Urinary bladder (tissue), 4 donors: ENCODE measurements around the gene PDE4B. TPM values are rescaled to one million over a fixed set of nuclear protein-coding genes. Genes with fewer than 3 reads are reported as not detected.

Experiments
- DNase-seq: peaks from one replicate; pipeline ENCODE4 v3.0.0-alpha.2; 2015; ENCODE audit errors: extremely low spot score
- H3K27ac ChIP-seq: one replicate; pipeline ENCODE4 v1.5.1; 2013; ENCODE audit warnings: low read depth, mild to moderate bottlenecking, moderate library complexity
- H3K36me3 ChIP-seq: one replicate; pipeline ENCODE4 v1.6.1; 2013; ENCODE audit warnings: mild to moderate bottlenecking, moderate library complexity; ENCODE audit not compliant: insufficient read depth
- H3K4me1 ChIP-seq: one replicate; pipeline ENCODE4 v1.6.1; 2013; ENCODE audit warnings: mild to moderate bottlenecking, moderate library complexity; ENCODE audit not compliant: insufficient read depth
- H3K4me3 ChIP-seq: one replicate; pipeline ENCODE4 v1.5.1; 2013; ENCODE audit warnings: low read depth, low read length
- WGBS: extraction: QIAGEN DNeasy Blood & Tissue Kit; methylation state at CpG from one replicate; pipeline ENCODE4 v1.1.7; 2013; 5-methylcytosine and 5-hydroxymethylcytosine counted together
- polyA plus RNA-seq: library from polyadenylated mRNA; stranded (reverse); fragments of 200-250 nt; gene quantifications from one replicate; pipeline ENCODE4 v1.2.3, GENCODE V29; 2013
- total RNA-seq: library from RNA; depleted of rRNA; stranded (reverse); fragments of >200 nt; gene quantifications from one replicate; pipeline ENCODE4 v1.2.3, GENCODE V29; 2014
- donor health status: healthy with polysubstance abuse.
- donor health status: healthy.

The PDE4B gene
- total and polyA plus RNA-seq, 2 donors, result 9.0 to 43.1 TPM

GRCh38 chr1:66254785-66255184 lies 462.1 kb downstream of the PDE4B start:
- Histone ChIP-seq H3K36me3 (no peaks in the 10 kb centered on the region), H3K27ac (no peak overlapping the region), H3K4me3 (no peak overlapping the region), H3K4me1 (no peaks in the 10 kb centered on the region)
- 98% methylated on average over 1 of the region's 1 CpG for WGBS
- no peak for DNase-seq

GRCh38 chr1:66256629-66257572 lies 464.2 kb downstream of the PDE4B start:
- Histone ChIP-seq H3K27ac (no peak overlapping the region), H3K36me3 (no peaks in the 10 kb centered on the region), H3K4me3 (no peak overlapping the region), H3K4me1 (no peaks in the 10 kb centered on the region)
- no peak for DNase-seq
- WGBS, result 73% methylated on average over 5 of the region's 5 CpGs

GRCh38 chr1:66258404-66259105 lies 465.9 kb downstream of the PDE4B start:
- 53% methylated on average over 4 of the region's 4 CpGs for WGBS
- H3K27ac ChIP-seq, result no peak overlapping the region
- no peaks in the 10 kb centered on the region for H3K36me3 ChIP-seq
- H3K4me3 ChIP-seq, result no peak overlapping the region
- no peaks in the 10 kb centered on the region for H3K4me1 ChIP-seq
- no peak for DNase-seq

GRCh38 chr1:66261364-66261763 lies 468.7 kb downstream of the PDE4B start:
- H3K4me3 ChIP-seq, result no peak overlapping the region
- no peaks in the 10 kb centered on the region for H3K36me3 ChIP-seq
- DNase-seq, result no peak
- H3K4me1 ChIP-seq, result no peaks in the 10 kb centered on the region
- no peak overlapping the region for H3K27ac ChIP-seq

GRCh38 chr1:66262208-66262963 lies 469.7 kb downstream of the PDE4B start:
- H3K4me3 ChIP-seq, result no peak overlapping the region
- 69% methylated on average over 6 of the region's 6 CpGs for WGBS
- no peaks in the 10 kb centered on the region for H3K36me3 ChIP-seq
- no peak overlapping the region for H3K27ac ChIP-seq
- H3K4me1 ChIP-seq, result no peaks in the 10 kb centered on the region
- DNase-seq, result no peak

- Histone ChIP-seq H3K27ac (no peak overlapping the region), H3K4me1 (no peaks in the 10 kb centered on the region), H3K36me3 (no peaks in the 10 kb centered on the region), H3K4me3 (no peak overlapping the region)
- DNase-seq, result no peak
- 89% methylated on average over 2 of the region's 2 CpGs for WGBS
Observed at GRCh38 chr1:66265268-66265667, 472.6 kb downstream of the PDE4B start.

- 65% methylated on average over 3 of the region's 3 CpGs for WGBS
- Histone ChIP-seq H3K36me3 (no peaks in the 10 kb centered on the region), H3K4me1 (no peaks in the 10 kb centered on the region), H3K4me3 (no peak overlapping the region), H3K27ac (no peak overlapping the region)
- no peak for DNase-seq
Observed at GRCh38 chr1:66265796-66266195, 473.1 kb downstream of the PDE4B start.

GRCh38 chr1:66266350-66266749 lies 473.7 kb downstream of the PDE4B start:
- no peaks in the 10 kb centered on the region for H3K36me3 ChIP-seq
- no peak overlapping the region for H3K27ac ChIP-seq
- no peak for DNase-seq
- no peak overlapping the region for H3K4me3 ChIP-seq
- H3K4me1 ChIP-seq, result no peaks in the 10 kb centered on the region
- 69% methylated on average over 6 of the region's 6 CpGs for WGBS

- Histone ChIP-seq H3K27ac (no peak overlapping the region), H3K4me1 (no peaks in the 10 kb centered on the region), H3K4me3 (no peak overlapping the region), H3K36me3 (no peaks in the 10 kb centered on the region)
- DNase-seq, result no peak
- 93% methylated on average over 3 of the region's 3 CpGs for WGBS
Observed at GRCh38 chr1:66266756-66267155, 474.1 kb downstream of the PDE4B start.

GRCh38 chr1:66267201-66267940 lies 474.7 kb downstream of the PDE4B start:
- H3K36me3 ChIP-seq, result no peaks in the 10 kb centered on the region
- no peaks in the 10 kb centered on the region for H3K4me1 ChIP-seq
- no peak for DNase-seq
- no peak overlapping the region for H3K4me3 ChIP-seq
- WGBS, result 69% methylated on average over 7 of the region's 7 CpGs
- no peak overlapping the region for H3K27ac ChIP-seq

- Histone ChIP-seq H3K36me3 (no peaks in the 10 kb centered on the region), H3K27ac (no peak overlapping the region), H3K4me1 (no peaks in the 10 kb centered on the region), H3K4me3 (no peak overlapping the region)
- DNase-seq, result no peak
- 86% methylated on average over 5 of the region's 5 CpGs for WGBS
Observed at GRCh38 chr1:66269222-66269621, 476.5 kb downstream of the PDE4B start.

- Histone ChIP-seq H3K27ac (no peak overlapping the region), H3K36me3 (no peaks in the 10 kb centered on the region), H3K4me1 (no peaks in the 10 kb centered on the region), H3K4me3 (no peak overlapping the region)
- no peak for DNase-seq
- WGBS, result 58% methylated on average over 5 of the region's 5 CpGs
Observed at GRCh38 chr1:66270119-66270812, 477.6 kb downstream of the PDE4B start.
